Naive thymus-derived CD4-positive, alpha-beta T cell (primary cell): Measurements from ENCODE around the gene ARPC1B. TPM values are rescaled to one million over a fixed set of nuclear protein-coding genes. Genes with fewer than 3 reads are reported as not detected.
"Not testable (repeated sequence)": the region's sequence is repeated elsewhere in the genome, so short reads cannot be mapped to it uniquely, and the experiment has no call there.

Experiments used
- ATAC-seq: fragments of 150-1000 bp; cut with Tn5 transposase; 2 replicates; pipeline ENCODE4 v1.10.0; 2021; ENCODE audit warnings: mild to moderate bottlenecking, moderate library complexity
- CTCF ChIA-PET: fragments of 350-600 bp; sonication (Branson Sonifier 250); formaldehyde crosslinking; loops from one replicate; lab custom pipeline; 2021; ENCODE audit warnings: antibody characterized with exemption; lab: Charles Lee
- POLR2A ChIA-PET: fragments of 350-600 bp; sonication (Branson Sonifier 250); formaldehyde crosslinking; loops from one replicate; lab custom pipeline; 2021; ENCODE audit warnings: antibody characterized with exemption, inconsistent platforms; lab: Charles Lee
- DNase-seq, 9 donors: peaks; one replicate each; pipeline versions ENCODE4 v3.0.0 to v3.0.0-alpha.2; 2020 to 2022; ENCODE audit warnings: mixed read lengths in 1 of 9
- H3K27ac ChIP-seq: one replicate; pipeline ENCODE4 v1.7.0; 2013; ENCODE audit warnings: mild to moderate bottlenecking, low read depth, low read length, moderate library complexity
- H3K27me3 ChIP-seq, 2 donors: one replicate each; pipeline ENCODE4 v1.7.0; 2013; ENCODE audit warnings: low read length in 2 of 2, mild to moderate bottlenecking in 2 of 2, moderate library complexity in 2 of 2; ENCODE audit not compliant: control insufficient read depth in 2 of 2, insufficient read depth in 2 of 2
- H3K36me3 ChIP-seq, 3 experiments: 1 replicate in 2 of 3; 2 replicates in 1 of 3; pipeline ENCODE4 v1.7.0; 2013; ENCODE audit warnings: low read length in 3 of 3, mild to moderate bottlenecking in 3 of 3, moderate library complexity in 1 of 3; ENCODE audit not compliant: insufficient read depth in 3 of 3, control insufficient read depth in 2 of 3
- H3K4me1 ChIP-seq, 2 donors: one replicate each; pipeline ENCODE4 v1.7.0; 2013; ENCODE audit warnings: low read length in 2 of 2, mild to moderate bottlenecking in 2 of 2, moderate library complexity in 1 of 2; ENCODE audit not compliant: control insufficient read depth in 2 of 2, insufficient read depth in 2 of 2
- H3K4me3 ChIP-seq: 2 replicates; pipeline ENCODE4 v1.7.0; 2013; ENCODE audit warnings: mild to moderate bottlenecking, low read length
- H3K9me3 ChIP-seq, 3 experiments: 1 replicate in 2 of 3; 2 replicates in 1 of 3; pipeline ENCODE4 v1.7.0; 2013; ENCODE audit warnings: low read length in 3 of 3; ENCODE audit not compliant: control insufficient read depth in 2 of 3
- H3K27ac Mint-ChIP-seq, 9 donors: one replicate each; pipeline ENCODE4 v1.8.0; 2020 to 2022; ENCODE audit warnings: mixed read lengths in 9 of 9, mild to moderate bottlenecking in 8 of 9, moderate library complexity in 5 of 9, inconsistent platforms in 2 of 9
- H3K27me3 Mint-ChIP-seq, 5 donors: one replicate each; pipeline ENCODE4 v1.8.0; 2021 to 2022; ENCODE audit warnings: mixed read lengths in 5 of 5, mild to moderate bottlenecking in 1 of 5
- H3K36me3 Mint-ChIP-seq, 5 donors: one replicate each; pipeline ENCODE4 v1.8.0; 2020 to 2022; ENCODE audit warnings: mixed read lengths in 5 of 5, mild to moderate bottlenecking in 3 of 5, inconsistent platforms in 1 of 5
- H3K4me1 Mint-ChIP-seq, 7 donors: one replicate each; pipeline ENCODE4 v1.8.0; 2020 to 2022; ENCODE audit warnings: mixed read lengths in 7 of 7, mild to moderate bottlenecking in 3 of 7, inconsistent platforms in 1 of 7
- H3K4me3 Mint-ChIP-seq, 10 donors: one replicate each; pipeline ENCODE4 v1.8.0; 2020 to 2022; ENCODE audit warnings: mild to moderate bottlenecking in 10 of 10, mixed read lengths in 10 of 10, moderate library complexity in 6 of 10, inconsistent platforms in 2 of 10
- H3K9me3 Mint-ChIP-seq, 11 donors: one replicate each; pipeline ENCODE4 v1.8.0; 2020 to 2022; ENCODE audit warnings: mixed read lengths in 11 of 11, mild to moderate bottlenecking in 4 of 11, inconsistent platforms in 1 of 11, moderate library complexity in 1 of 11
- intact Hi-C, 2 donors: fragments of 100-400 bp; cut with micrococcal nuclease; formaldehyde crosslinking; loops; one replicate each; pipeline ENCODE4 v1.15.1; 2023
- polyA plus RNA-seq, 2 donors: library from polyadenylated mRNA; unstranded; fragments of 300-500 nt; fragmentation: Illumina TruSeq; gene quantifications; one replicate each; pipeline ENCODE4 v1.2.3, GENCODE V29; 2021
- total RNA-seq, 6 experiments: library from RNA in 5 of 6; stranded (reverse) in 5 of 6; gene quantifications; 1 replicate in 5 of 6; 2 replicates in 1 of 6; pipeline ENCODE4 v1.2.3 and lab custom pipeline; 2021 to 2026

ARPC1B gene
- total and polyA plus RNA-seq, 7 experiments from 2014 or later = 88.1 to 575 (median 217) TPM

DNA sequence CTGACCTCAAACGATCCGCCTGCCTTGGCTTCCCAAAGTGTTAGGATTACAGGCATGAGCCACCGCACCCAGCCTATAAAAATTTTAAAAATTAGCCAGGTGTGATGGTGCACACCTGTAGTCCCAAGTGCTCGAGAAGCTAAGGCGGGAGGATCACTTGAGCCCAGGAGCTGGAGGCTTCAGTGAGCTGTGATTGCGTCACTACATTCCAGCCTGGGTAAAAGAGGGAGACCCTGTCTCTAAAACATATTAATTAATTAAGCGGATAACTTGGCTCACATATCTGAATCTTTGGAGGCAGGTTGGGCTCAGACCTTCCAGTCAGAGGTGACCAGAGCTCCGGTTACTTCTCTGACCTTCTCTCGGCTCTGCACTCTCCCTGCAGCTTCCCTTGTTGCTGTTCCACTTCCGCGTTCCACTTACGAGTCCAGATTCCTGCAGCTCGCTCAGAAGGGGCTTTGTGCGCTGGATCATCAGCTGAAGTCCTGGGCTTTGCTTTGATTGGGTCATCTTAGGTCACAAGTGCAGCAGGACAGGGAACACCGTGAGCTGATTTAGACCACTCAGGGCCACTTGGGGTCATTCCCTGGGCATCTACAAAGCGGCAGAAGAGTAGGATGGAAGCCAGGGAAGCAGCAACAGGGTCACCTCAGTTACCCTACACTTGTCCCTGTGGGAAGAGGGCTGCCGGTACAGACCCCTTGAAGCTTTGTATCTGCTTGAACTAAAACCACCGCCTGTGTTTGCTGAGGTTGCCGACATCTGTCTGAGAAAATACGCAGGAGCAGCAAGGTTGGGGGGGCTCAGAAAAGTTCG, 2.0 kb upstream of the ARPC1B start:
- H3K4me1 ChIP-seq = peaks cover 11 to 18% of the 10 kb centered on the region in 2 donors
- no peaks in the 10 kb centered on the region for H3K27me3 Mint-ChIP-seq
- peak overlapping the region in 8 of 9 donors; percentile 56 to 94 (median 75) for H3K27ac Mint-ChIP-seq
- H3K4me1 Mint-ChIP-seq = peaks cover 0 to 23% (median 20%) of the 10 kb centered on the region in 7 donors
- peaks cover 0 to 9% (median 2%) of the 10 kb centered on the region in 3 experiments for H3K36me3 ChIP-seq
- intact Hi-C loops = loop anchor here in 1 of 2 donors (5.0 kb wide), 2 partner anchors 35 to 45 kb away; partner anchors contain the start of genes ARPC1A, BUD31 and PDAP1
- H3K36me3 Mint-ChIP-seq = peaks cover 0 to 4% (median 0%) of the 10 kb centered on the region in 5 donors
- ATAC-seq (no peak), DNase-seq (no peak)
- H3K27ac ChIP-seq = no peak overlapping the region
- H3K9me3 ChIP-seq = no peaks in the 10 kb centered on the region
- ChIA-PET POLR2A (interaction anchor here (0.6 to 7.4 kb wide), 4 partner anchors 8 to 39 kb away, joined by 3 to 42 read pairs (median 5); no protein-coding TSS in a partner anchor), CTCF (no interaction called here)
- H3K9me3 Mint-ChIP-seq = peaks cover 0 to under 1% (median 0%) of the 10 kb centered on the region in 11 donors
- H3K4me3 ChIP-seq = no peak overlapping the region
- peak overlapping the region; percentile 63 to 89 (median 82) for H3K4me3 Mint-ChIP-seq
- H3K27me3 ChIP-seq = no peaks in the 10 kb centered on the region

- POLR2A ChIA-PET = interaction anchor here (0.8 to 7.4 kb wide), 6 partner anchors 7 to 35 kb away, joined by 3 to 62 read pairs (median 6); partner anchors contain the start of genes BUD31 and PDAP1
- Mint-ChIP-seq H3K4me3 (peak overlapping the region; percentile 71 to 89 (median 82)), H3K36me3 (peaks cover 0 to 8% (median 5%) of the 10 kb centered on the region in 5 donors), H3K27ac (peak overlapping the region; percentile 56 to 94 (median 75)), H3K9me3 (peaks cover 0 to 1% (median 0%) of the 10 kb centered on the region in 11 donors), H3K27me3 (no peaks in the 10 kb centered on the region), H3K4me1 (peaks cover 0 to 30% (median 27%) of the 10 kb centered on the region in 7 donors)
- CTCF ChIA-PET = interaction anchor here (0.6 kb wide), 1 partner anchor 1322 kb away, joined by 5 read pairs; no protein-coding TSS in a partner anchor
- H3K27ac ChIP-seq = peak overlapping the region; percentile 95
- peaks cover 11 to 27% of the 10 kb centered on the region in 2 donors for H3K4me1 ChIP-seq
- no peak for ATAC-seq
- H3K36me3 ChIP-seq = peaks cover 0 to 16% (median 9%) of the 10 kb centered on the region in 3 experiments
- H3K4me3 ChIP-seq = peak overlapping the region; percentile 83
- intact Hi-C loops = loop anchor here (1.0 to 5.0 kb wide), 10 partner anchors 8 to 231 kb away; partner anchors contain the start of genes BUD31 (in 2 of the 2), PDAP1 (in 2 of the 2), ARPC1A (in 1 of the 2) and CPSF4 (in 1 of the 2)
- H3K9me3 ChIP-seq = no peaks in the 10 kb centered on the region
- no peaks in the 10 kb centered on the region for H3K27me3 ChIP-seq
- DNase-seq = no peak
Observed at GRCh38 chr7:99373091-99374066, 1.2 kb upstream of the ARPC1B start.

DNA sequence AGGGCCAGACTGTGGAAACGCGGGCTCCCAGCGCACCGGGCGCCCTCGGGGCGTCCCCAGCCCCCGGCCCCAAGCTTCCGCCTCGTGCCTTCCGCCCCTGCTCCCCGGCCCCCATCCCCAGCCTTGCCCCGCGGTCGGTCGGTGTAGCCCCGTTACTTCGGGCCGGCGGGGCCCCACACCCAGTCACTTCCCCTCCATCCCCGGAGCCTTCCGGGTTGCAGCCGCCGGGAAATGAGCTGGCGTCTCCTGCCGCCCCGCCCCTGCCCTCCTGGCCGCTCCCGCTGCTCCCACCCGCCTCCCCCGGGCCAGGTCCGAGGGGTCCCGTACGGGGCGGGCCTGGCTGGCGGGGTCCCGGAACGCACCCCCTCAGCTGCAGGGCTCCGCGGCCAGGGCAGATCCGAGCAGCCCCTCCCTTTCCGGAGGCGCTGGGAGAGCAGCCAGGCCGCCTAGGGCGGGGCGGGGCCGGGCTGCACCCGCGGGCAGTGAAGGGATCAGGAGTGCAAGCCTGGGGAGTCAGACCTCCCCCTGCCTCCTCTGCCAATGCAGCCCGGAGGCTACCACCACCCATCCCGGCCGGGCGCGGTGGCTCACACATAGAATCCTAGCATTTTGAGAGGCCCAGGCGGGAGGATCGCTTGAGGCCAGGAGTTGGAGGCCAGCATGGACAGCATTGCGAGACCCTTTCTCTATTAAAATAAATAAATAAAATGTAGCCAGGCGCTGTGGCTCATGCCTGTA, 709 bp downstream of the ARPC1B start:
- H3K27ac Mint-ChIP-seq = peak overlapping the region; percentile 76 to 99 (median 94)
- H3K4me1 Mint-ChIP-seq = peaks cover 13 to 45% (median 37%) of the 10 kb centered on the region in 7 donors
- POLR2A ChIA-PET = interaction anchor here (0.8 to 7.4 kb wide), 9 partner anchors 11 to 182 kb away, joined by 3 to 62 read pairs (median 3); partner anchors contain the start of genes ARPC1A, BUD31 and PDAP1
- peaks cover 5 to 20% (median 5%) of the 10 kb centered on the region in 5 donors for H3K36me3 Mint-ChIP-seq
- Histone ChIP-seq H3K27ac (peak overlapping the region; percentile 95), H3K4me3 (peak overlapping the region; percentile 83), H3K9me3 (no peaks in the 10 kb centered on the region), H3K4me1 (peaks cover 26 to 44% of the 10 kb centered on the region in 2 donors), H3K27me3 (no peaks in the 10 kb centered on the region), H3K36me3 (peaks cover 0 to 16% (median 9%) of the 10 kb centered on the region in 3 experiments)
- CTCF ChIA-PET = no interaction called here
- DNase-seq = peak; percentile 41 to 77 (median 49)
- peak overlapping the region; percentile 71 to 90 (median 79) for H3K4me3 Mint-ChIP-seq
- H3K9me3 Mint-ChIP-seq = peaks cover 0 to 1% (median 0%) of the 10 kb centered on the region in 11 donors
- intact Hi-C loops = loop anchor here (2.0 kb wide), 4 partner anchors 18 to 232 kb away; partner anchors contain the start of genes CPSF4 (in 1 of the 2), PTCD1 (in 1 of the 2) and ZKSCAN5 (in 1 of the 2)
- peak; percentile 35 for ATAC-seq
- no peaks in the 10 kb centered on the region for H3K27me3 Mint-ChIP-seq

GRCh38 chr7:99379043-99379577, 4.6 kb downstream of the ARPC1B start:
- POLR2A ChIA-PET = interaction anchor here (0.7 to 6.5 kb wide), 6 partner anchors 29 to 1496 kb away, joined by 3 to 62 read pairs (median 4); partner anchors contain the start of genes BUD31, PDAP1, SRRT and ZNF394
- Mint-ChIP-seq H3K9me3 (peaks cover 0 to 1% (median 0%) of the 10 kb centered on the region in 11 donors), H3K36me3 (peaks cover 5 to 32% (median 7%) of the 10 kb centered on the region in 5 donors), H3K4me1 (peaks cover 29 to 64% (median 55%) of the 10 kb centered on the region in 7 donors), H3K27ac (peak overlapping the region; percentile 87 to 99 (median 98)), H3K4me3 (peak overlapping the region; percentile 78 to 91 (median 84)), H3K27me3 (no peaks in the 10 kb centered on the region)
- Histone ChIP-seq H3K36me3 (peaks cover 0 to 21% (median 9%) of the 10 kb centered on the region in 3 experiments), H3K4me3 (peak overlapping the region; percentile 78), H3K27ac (peak overlapping the region; percentile 96), H3K9me3 (no peaks in the 10 kb centered on the region), H3K4me1 (peaks cover 44 to 64% of the 10 kb centered on the region in 2 donors), H3K27me3 (no peaks in the 10 kb centered on the region)
- intact Hi-C loops = no loop called here
- CTCF ChIA-PET = interaction anchor here (0.7 to 0.8 kb wide), 2 partner anchors 8 to 52 kb away, joined by 3 read pairs; no protein-coding TSS in a partner anchor
- DNase-seq = peak in 8 of 9 donors; percentile 16 to 71 (median 37)
- peak; percentile 28 for ATAC-seq

DNA sequence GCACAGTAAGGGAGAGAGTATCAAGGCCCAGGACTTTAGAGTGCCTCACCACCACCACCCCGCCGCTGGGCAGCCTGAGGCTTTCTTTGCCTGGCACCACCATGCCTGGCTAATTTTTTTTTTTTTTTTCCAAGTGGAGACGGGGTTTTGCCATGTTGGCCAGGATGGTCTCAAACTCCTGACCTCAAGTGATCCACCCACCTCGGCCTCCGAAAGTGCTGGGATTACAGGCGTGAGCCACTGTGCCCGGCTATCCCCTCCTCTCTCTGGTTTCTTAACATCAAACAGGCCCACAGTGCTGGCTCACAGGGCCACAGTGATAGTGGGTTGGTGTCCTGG, 5.1 kb downstream of the ARPC1B start:
- peak overlapping the region; percentile 78 for H3K4me3 ChIP-seq
- Mint-ChIP-seq H3K36me3 (peaks cover 5 to 32% (median 7%) of the 10 kb centered on the region in 5 donors), H3K27ac (peak overlapping the region; percentile 87 to 99 (median 98)), H3K4me1 (peaks cover 29 to 69% (median 58%) of the 10 kb centered on the region in 7 donors), H3K4me3 (peak overlapping the region; percentile 78 to 91 (median 84))
- not testable (repeated sequence) for H3K27me3 ChIP-seq, H3K9me3 ChIP-seq, H3K9me3 Mint-ChIP-seq, ATAC-seq, DNase-seq, H3K27me3 Mint-ChIP-seq
- H3K4me1 ChIP-seq = peaks cover 44 to 68% of the 10 kb centered on the region in 2 donors
- peaks cover 0 to 20% (median 9%) of the 10 kb centered on the region in 3 experiments for H3K36me3 ChIP-seq
- POLR2A ChIA-PET = interaction anchor here (0.8 to 6.5 kb wide), 7 partner anchors 13 to 1496 kb away, joined by 3 to 62 read pairs (median 4); partner anchors contain the start of genes BUD31, PDAP1, SRRT and ZNF394
- intact Hi-C loops = loop anchor here (2.0 to 5.0 kb wide), 4 partner anchors 55 to 1233 kb away; partner anchors contain the start of genes ARPC1A (in 1 of the 2) and MOSPD3 (in 1 of the 2)
- peak overlapping the region; percentile 96 for H3K27ac ChIP-seq
- CTCF ChIA-PET = interaction anchor here (0.7 to 1.6 kb wide), 3 partner anchors 9 to 52 kb away, joined by 3 read pairs; no protein-coding TSS in a partner anchor
